Lower leg skin (tissue), 4 donors: ENCODE data around the gene ODAD4. TPM values are rescaled to one million over a fixed set of nuclear protein-coding genes. Genes with fewer than 3 reads are reported as not detected.

ENCODE experiments used
- DNase-seq, 2 donors: peaks; one replicate each; pipeline ENCODE4 v3.0.0-alpha.2; 2019; ENCODE audit warnings: low spot score in 2 of 2
- H3K4me3 ChIP-seq: fragments of 200-600 bp; sonication (generic); 2 replicates; pipeline ENCODE4 v1.5.1; 2017; ENCODE audit warnings: mild to moderate bottlenecking, low read depth; ENCODE audit not compliant: poor library complexity, severe bottlenecking
- POLR2A ChIP-seq, 2 donors: fragments of 450-650 bp; IDR thresholded peaks; one replicate each; pipeline ENCODE4 v1.6.1; 2016 to 2017; ENCODE audit warnings: antibody characterized with exemption in 2 of 2, mild to moderate bottlenecking in 1 of 2, moderate library complexity in 1 of 2
- WGBS, 2 donors: methylation state at CpG; one replicate each; pipeline ENCODE4 v1.1.5; 2018; 5-methylcytosine and 5-hydroxymethylcytosine counted together
- intact Hi-C: fragments of 100-400 bp; cut with DNase I; formaldehyde crosslinking; loops from one replicate; pipeline ENCODE4 v1.15.0; 2023; ENCODE audit warnings: low total_unique reads
- total RNA-seq, 4 donors: library from RNA; depleted of rRNA; stranded (reverse); fragments of >200 nt; gene quantifications; one replicate each; pipeline ENCODE4 v1.1.0, GENCODE V29; 2016
- TF ChIP-seq, protein P1 (sequence below), 3 donors: fragments of 450-650 bp; IDR thresholded peaks; one replicate each; pipeline ENCODE4 v1.5.1; 2016; ENCODE audit warnings: antibody characterized with exemption in 3 of 3, mild to moderate bottlenecking in 3 of 3, moderate library complexity in 2 of 3

The ODAD4 gene
- total RNA-seq, 4 donors from 2014 or later, result 0.13 to 0.42 (median 0.20) TPM; not detected in 1

DNA sequence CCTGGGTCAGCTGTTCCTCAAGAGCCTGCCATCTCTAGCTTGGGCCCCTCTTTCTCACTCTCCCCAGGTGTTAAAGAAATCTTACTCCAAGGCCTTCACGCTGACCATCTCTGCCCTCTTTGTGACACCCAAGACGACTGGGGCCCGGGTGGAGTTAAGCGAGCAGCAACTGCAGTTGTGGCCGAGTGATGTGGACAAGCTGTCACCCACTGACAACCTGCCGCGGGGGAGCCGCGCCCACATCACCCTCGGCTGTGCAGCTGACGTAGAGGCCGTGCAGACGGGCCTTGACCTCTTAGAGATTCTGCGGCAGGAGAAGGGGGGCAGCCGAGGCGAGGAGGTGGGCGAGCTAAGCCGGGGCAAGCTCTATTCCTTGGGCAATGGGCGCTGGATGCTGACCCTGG, 43.0 kb downstream of the ODAD4 start:
- H3K4me3 ChIP-seq, result no peak overlapping the region
- no peak for DNase-seq
- TF ChIP-seq POLR2A (IDR thresholded peaks at IDR 0.05), result no peak
- TF ChIP-seq, protein P1, sequence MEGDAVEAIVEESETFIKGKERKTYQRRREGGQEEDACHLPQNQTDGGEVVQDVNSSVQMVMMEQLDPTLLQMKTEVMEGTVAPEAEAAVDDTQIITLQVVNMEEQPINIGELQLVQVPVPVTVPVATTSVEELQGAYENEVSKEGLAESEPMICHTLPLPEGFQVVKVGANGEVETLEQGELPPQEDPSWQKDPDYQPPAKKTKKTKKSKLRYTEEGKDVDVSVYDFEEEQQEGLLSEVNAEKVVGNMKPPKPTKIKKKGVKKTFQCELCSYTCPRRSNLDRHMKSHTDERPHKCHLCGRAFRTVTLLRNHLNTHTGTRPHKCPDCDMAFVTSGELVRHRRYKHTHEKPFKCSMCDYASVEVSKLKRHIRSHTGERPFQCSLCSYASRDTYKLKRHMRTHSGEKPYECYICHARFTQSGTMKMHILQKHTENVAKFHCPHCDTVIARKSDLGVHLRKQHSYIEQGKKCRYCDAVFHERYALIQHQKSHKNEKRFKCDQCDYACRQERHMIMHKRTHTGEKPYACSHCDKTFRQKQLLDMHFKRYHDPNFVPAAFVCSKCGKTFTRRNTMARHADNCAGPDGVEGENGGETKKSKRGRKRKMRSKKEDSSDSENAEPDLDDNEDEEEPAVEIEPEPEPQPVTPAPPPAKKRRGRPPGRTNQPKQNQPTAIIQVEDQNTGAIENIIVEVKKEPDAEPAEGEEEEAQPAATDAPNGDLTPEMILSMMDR (IDR thresholded peaks at IDR 0.05), result no peak
- intact Hi-C loops, result no loop called here
- 81 to 83% methylated on average over 19 of the region's 19 CpGs for WGBS, 2 donors

- no peak for TF ChIP-seq POLR2A (IDR thresholded peaks at IDR 0.05)
- TF ChIP-seq, protein P1 (IDR thresholded peaks at IDR 0.05), result no peak
- intact Hi-C loops, result no loop called here
- 81 to 89% methylated on average over 6 of the region's 6 CpGs for WGBS, 2 donors
- no peak for DNase-seq
- H3K4me3 ChIP-seq, result no peak overlapping the region
These were observed 43.6 kb downstream of the ODAD4 start for GRCh38 chr17:41974031-41974430.

GRCh38 chr17:41974658-41975057, 44.2 kb downstream of the ODAD4 start:
- intact Hi-C loops, result no loop called here
- DNase-seq, result no peak
- TF ChIP-seq, protein P1 (IDR thresholded peaks at IDR 0.05), result no peak
- no peak for TF ChIP-seq POLR2A (IDR thresholded peaks at IDR 0.05)
- no peak overlapping the region for H3K4me3 ChIP-seq
- 76 to 92% methylated on average over 5 of the region's 5 CpGs for WGBS, 2 donors

DNA sequence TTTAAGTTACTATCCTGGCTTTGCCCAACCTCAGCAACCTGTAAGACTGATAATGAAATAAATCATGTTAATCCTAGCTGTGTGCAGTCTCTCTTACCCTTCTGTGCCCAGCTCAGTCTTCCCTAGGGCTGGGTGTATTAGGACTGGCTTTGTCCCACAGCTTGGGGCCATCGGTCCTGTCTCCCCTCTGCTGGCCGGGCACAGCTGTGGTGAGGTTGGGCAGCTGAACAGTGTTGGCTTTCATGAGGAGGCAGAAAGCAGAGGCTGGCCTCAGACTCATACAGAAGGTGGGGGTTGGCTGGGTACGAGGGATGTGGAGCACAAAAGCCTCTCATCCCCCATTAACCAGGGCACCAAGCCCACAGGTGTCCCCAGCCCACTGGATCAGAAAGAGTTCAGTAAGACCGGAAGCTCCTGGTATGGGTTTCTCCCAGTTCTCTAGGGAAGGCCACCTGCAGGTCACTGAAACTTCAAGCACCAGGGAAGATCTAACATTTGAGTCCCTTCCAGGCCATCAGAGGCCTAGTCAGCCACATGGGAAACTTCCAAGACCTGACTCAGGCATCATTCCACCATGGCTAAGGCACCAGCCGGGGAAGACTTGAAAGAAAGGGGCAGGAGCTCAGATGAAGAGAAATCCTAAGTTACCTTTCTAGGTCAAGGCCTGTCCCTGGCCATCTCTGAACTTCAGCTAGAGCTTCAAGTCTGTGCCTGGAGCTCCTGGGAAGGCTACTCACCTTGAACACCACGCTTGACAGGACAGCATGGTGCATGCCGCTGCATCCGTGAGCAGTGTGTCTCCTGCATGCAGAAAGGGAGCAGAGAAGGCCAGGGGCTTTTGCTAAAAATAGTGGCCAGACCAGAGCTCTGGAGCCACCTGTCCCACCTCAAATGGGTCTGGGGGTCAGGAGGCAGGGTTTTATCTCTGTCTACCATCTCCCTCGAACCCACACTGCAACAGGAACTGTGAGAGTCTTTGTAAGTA, 45.0 kb downstream of the ODAD4 start:
- no peak overlapping the region for H3K4me3 ChIP-seq
- WGBS, 2 donors, result 74 to 91% methylated on average over 9 of the region's 9 CpGs
- no peak for DNase-seq
- TF ChIP-seq, protein P1 (IDR thresholded peaks at IDR 0.05), result no peak
- TF ChIP-seq POLR2A (IDR thresholded peaks at IDR 0.05), result no peak
- intact Hi-C loops, result no loop called here

DNA sequence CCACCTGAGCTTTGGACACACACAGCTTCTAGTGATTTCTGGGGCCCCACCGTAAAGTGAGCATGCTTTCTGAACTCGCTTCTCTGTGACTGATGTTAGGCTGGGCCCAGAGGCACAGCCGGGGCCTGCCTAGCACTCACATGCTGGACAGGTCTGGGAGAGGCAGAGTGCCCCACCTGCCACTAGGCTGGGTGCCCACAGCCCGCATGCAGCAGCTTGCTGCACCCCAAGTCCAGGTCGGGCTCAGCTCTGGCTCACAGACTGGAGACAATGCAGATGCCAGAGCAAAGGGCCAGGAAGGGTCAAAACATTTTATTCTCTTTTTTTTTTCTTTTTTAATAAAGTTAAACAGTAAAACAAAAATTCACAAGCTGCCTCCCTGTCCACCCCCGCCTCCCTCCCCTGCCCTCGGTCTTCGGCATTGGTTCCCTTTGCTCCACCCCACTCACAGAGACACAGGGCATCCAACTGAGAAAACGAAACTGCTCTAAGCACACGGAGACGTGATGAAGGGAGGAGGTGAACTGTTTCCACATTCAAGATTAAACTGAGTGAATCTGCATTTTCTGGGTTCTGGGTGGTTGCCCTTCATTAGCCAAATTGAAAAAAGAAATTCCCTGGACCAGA, 45.8 kb downstream of the ODAD4 start:
- DNase-seq, result no peak
- 43 to 47% methylated on average over 11 of the region's 11 CpGs for WGBS, 2 donors
- intact Hi-C loops, result no loop called here
- TF ChIP-seq, protein P1 (IDR thresholded peaks at IDR 0.05), result no peak
- no peak for TF ChIP-seq POLR2A (IDR thresholded peaks at IDR 0.05)
- no peak overlapping the region for H3K4me3 ChIP-seq
